ENCODE results near the gene FXYD6.
"Not testable (repeated sequence)": the region's sequence is repeated elsewhere in the genome, so short reads cannot be mapped to it uniquely, and the experiment has no call there.

FXYD6 gene, protein sequence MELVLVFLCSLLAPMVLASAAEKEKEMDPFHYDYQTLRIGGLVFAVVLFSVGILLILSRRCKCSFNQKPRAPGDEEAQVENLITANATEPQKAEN

DNA sequence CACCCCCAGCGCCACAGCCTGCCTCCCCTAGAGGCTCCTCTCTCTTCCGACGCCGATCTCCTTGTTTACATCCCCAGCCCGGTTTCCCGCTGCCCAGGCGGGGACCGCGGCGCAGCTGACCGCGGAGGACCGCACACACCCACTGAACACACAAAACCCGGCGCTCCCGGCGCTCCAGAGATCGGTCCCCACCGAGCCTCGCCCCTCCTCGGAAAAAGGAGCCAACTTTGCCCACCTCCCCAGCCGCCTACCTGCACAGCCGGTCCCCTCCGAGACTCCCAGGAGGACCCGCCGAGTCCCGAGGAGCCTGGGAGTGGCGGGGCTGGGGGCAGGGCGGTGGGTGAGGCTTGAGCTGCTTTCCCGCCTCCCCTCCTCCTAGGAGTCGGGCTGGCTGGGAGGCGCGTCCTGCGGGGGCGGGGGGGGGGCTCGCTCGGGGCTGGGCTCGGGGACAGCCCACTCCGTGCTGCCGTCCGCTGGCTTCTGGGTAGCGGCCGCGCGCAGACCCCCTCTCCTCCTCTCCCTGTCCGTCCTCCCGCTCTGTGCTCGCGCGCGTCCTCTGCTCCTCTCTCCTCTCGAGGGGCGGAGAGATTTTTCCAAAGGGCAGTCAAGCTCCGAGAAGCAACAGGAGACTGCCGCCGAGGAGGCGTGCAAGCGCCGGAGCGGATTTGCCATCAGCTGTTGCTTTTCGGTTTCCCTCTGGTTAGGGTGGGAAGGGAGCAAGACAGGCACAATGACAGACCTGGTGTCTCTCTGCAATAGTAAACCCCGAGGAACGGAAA lies at the start of gene FXYD6:
Gene FXYD6, minus strand, starts transcription at position 318 of the 779 bp plus-strand sequence. CDS start 33,882 bp downstream, outside the sequence.
- DNase-seq: peak; percentile 66

DNA sequence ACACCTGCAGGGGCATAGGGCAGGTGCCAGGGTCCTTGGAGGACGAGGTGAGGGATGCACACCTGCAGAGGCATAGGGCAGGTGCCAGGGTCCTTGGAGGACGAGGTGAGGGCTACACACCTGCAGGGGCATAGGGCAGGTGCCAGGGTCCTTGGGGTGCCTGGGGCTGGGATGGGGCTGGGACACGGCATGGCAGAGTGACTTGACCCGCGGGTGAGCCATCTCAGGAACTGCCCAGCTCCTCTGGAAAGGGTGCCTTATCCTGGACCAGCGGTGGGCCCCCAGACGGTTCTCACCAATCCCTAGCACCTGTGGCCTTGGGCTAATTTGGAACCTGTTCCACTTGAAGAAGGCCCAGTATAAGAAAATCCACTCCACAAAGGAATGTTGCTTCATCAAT lies 49.7 kb upstream of the FXYD6 start:
- not testable (repeated sequence) for DNase-seq

DNA sequence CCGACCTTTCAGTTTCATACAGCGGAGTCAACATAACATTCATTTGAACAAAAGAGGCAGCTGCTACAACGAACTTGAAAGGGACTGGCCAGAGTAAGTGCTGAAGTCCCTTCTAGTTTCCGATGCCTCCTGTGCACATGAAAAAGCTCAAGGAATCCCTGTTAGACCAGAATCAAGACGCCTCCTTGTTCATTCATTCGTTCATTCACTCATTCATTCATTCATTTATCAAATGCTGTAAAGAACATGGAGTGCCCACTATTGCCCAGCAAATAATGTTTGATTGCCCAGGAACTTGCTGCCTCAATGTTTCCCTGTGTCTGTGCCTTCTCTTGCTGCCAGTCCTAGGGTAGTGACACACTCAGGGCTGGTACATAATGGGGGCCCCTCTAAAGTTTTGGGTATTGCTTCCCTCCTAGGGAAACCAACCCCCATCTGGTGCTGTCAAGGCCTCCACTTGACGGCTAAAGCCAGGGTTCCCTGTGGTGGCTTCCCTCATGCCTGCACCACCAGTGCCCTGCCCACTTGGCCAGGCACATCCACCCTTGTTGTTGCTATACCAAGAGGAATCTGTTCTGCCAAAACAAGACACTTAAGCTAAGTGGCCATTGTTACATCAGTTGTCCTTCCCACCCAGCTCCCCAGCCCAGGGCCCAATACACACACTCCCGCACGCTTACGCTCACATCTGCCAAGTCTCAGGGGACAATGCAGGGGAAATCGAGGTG lies 48.9 kb upstream of the FXYD6 start:
- no peak for DNase-seq

DNA sequence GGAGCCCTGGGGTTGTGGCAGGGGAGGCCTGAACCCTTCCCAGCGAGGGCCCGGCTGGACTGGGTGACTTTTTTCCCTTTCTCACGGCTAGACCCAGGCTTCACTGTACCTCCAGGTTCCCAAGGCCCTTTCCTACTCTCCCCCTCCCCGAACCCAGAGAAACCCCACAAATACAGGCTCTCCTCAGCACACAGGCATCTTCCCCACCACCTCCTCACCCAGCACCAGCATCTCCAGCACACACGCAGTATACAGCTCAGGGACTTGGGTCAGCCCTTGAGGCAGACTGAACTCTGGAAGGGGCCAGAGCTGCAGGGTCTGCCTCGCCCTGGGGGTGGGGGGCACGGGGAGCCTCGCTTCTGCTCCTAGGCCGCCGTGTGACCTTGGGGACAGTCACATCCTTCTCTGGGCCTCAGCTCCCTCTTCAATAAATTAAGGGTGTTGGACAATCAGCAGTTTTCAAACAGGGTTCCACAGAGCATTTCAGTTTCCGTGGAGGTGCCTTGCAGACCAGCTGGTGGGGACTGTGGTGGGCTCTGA lies 48.2 kb upstream of the FXYD6 start:
- DNase-seq: no peak

DNA sequence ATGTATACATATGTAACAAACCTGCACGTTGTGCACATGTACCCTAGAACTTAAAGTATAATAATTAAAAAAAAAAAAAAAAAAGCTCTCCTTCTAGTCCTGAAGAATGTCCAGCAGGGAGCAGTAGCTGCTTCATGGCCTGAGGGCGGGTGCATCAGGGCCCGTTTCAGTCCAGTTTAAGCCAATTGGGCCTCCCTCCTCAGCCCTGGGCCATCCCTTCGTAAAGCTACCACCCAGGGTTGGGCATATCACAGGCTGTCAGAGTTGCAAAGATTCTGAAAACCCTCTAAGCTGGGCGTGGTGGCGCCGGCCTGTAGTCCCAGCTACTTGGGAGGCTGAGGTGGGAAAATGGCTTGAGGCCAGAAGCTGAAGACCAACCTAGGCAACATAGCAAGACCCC lies 47.3 kb upstream of the FXYD6 start:
- no peak for DNase-seq

DNA sequence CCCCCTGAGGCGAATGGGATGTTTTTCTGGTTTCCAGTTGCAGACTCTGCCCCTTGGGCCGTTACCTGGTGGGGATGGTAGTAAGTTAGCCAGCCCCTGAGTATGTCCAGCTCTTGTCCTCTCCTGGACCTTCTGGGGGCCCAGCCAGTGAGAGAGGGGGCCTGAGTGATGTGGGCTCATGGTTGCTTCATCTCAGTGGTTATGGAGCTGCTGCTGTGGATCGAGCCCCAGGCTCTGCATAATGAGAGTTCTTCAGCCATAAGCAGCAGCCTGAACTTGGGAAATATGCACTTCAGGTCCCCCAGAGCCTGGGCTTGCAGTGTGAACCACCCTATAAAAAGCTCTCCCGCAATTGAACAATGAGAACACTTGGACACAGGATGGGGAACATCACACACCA lies 46.8 kb upstream of the FXYD6 start:
- DNase-seq: no peak

DNA sequence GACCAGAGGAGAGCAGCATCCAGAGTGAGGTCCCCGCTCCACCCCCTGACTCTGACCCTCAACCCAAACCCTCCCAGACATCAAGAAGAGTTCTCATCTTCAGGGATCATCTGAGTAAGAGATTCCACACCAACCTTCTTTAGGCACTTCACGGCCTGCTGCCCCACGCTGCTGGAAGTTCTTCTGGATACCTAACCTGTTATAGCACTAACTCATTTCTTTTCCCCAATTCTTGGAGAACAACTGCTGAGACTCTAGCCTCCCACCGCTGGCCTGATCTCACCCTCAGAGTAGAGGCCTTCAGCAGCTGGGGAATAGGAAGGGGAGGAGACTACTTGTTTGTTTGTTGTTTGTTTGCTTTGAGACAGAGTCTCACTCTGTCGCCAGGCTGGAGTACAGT lies 45.4 kb upstream of the FXYD6 start:
- no peak for DNase-seq

DNA sequence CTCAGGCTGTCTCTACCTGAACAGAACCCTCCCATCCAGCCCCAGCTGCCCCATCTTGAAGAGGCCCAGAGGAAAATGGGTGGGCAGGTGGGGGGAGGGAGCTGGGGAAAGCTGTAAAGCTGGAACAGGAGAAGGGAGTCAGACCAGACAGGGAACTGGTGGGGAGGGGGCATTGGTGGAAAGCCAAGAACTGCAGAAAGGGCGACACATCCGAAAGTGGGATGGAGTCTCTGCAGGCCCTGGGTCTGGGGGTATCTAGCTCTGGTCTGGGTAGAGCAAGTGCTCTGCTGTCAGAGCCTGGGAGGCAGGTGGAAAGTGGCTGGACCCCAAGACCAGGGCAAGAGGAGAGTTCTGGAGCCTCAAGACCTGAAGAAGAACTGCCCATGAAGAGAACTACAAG lies 45.0 kb upstream of the FXYD6 start:
- DNase-seq: no peak

DNA sequence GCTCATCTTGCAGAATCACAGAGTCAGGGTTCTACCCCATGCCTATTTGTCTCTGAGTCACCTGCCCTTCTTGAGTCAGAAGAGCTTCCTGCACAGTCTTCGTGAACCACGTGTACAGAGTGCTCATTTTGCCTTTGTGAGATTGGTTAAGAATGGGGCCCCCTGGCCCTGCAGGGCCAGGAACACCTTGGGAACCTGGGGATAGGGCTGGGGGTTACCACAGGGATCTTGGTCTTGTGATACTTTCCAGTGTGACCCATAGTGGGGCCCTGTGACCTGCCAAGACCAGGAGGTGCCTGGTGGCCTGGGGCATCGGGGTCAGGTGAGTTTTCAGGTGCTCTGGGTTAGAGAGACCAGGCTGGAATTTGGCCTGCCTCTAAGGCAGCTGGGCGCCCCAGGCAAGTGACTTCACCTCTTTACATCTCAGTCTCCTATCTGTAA lies 43.3 kb upstream of the FXYD6 start:
- no peak for DNase-seq

DNA sequence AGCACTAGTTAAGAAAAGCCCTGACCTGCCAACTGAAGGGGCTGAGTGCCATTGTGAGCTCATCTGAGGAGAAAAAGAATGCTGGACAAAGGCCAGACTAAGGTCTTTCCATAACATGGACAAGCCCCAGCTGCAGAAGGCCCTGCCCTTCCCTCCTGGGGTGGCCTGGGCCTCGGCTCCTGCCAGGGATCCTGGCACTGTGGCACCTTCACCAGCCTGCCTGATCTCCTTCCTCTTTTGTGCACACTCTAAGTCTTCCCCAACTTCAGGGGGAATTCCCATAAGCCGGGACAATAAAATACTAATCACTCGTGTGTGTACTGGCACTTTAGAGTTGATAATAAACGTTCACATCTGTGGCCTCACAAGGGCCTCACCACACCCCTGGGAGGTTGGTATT lies 42.9 kb upstream of the FXYD6 start:
- DNase-seq: no peak

DNA sequence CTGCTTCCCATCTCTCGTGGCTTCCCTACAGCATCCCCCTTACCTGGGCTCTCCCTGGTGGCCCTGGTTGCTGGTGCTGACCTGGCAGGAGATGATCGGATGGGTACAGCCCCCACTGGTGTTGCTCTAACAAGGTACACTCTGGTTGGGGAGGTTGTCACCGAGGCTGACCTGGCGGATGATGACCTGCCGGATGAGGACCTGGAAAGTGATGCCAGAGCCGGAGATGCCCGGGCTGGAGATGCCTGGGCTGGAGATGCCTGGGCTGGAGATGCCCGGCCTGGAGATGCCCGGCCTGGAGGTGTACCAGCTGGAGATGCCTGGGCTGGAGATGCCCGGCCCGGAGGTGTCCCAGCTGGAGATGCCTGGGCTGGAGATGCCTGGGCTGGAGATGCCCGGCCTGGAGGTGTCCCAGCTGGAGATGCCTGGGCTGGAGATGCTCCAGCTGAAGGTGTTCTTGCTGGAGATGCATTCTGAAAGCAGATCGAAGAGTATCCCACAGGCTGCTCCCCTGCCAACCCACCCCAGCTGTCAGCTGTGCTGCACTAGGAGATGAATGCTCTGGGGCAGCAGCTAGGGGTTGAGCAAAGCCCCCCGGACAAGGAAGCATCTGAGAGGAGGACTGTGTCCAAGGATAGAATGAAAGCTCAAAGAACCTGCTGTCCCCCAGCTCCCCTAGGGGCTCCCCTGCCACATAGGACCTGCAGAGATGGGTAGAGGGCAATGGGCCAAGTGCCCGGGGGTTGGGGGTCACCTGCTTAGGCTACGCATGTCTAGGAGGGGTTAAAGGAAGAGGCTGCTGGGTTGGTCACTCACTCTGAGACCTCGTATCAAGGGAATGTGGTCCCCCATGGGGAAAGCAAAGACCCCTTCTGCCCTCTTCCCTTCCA lies 42.2 kb upstream of the FXYD6 start:
- DNase-seq: no peak

DNA sequence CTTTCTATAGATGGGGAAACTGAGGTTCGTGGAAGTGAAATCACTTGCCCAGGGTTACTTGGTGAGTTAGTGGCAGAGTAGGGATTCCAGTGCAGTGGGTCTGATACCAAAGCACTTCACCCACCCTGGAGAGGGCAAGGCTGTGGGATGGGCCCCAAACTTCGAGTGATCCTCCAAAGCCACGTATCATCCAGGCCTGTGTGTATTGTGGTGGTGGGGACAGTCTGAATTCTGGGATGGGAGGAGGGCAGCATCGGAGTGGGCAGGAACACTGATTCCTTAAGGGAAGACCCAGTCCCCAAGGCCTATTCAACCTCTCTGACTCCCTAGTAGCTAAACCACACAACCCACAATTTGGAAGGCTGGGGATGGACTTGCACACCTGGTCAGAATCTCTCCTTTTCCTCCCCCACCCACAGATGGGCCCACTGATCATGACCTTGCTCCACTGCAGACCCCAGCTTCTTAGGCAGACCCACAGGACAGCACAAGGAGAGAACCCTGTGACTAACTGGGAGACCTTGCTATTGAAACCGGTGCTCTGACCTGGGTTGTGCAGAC lies 41.2 kb upstream of the FXYD6 start:
- DNase-seq: no peak

DNA sequence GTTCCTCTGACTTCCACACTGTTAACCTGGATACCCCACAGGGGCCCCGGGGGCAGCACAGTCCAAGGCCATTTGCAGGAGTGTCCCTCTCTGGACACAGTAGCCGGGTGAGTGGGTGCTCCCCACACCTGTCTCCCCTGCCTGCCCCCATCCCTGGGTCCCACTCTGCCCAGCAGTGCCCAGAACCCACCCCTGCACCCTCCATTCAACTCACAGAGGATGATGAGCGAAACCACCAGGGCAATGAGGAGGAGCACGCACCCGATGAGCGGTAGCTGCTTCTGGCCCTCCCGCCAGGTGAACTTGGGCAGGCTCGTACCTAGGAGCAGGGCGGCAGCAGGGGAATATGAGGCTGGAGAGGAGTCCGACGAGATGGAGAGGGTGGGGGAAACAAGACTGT lies 40.5 kb upstream of the FXYD6 start:
- no peak for DNase-seq

DNA sequence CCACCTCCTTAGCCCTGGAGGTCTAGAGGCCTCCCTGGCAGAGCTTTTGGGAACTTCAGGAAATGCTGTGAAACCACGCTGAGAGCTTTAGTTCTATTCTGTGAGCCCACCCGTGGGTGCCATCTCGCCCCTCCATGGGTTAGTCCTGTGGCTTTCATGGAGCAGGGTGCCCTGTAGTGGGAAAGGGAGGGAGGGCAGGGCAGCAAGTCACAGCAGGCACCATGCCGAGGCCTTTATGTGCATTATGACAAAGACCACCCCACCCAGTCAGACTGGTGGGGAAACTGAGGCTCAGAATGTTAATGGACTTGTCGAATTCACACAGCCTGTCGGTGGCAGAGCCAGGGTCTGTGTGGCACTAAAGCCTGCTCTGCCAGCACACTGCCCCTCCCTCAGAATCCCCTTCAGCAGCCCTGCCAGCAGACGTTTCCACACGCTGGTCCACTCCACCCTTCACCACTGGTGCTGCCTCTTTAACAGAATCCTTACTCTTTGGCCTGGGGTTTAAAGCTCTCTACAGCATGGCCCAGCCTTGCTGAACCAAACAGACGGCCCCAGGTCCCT lies 39.3 kb upstream of the FXYD6 start:
- DNase-seq: no peak

DNA sequence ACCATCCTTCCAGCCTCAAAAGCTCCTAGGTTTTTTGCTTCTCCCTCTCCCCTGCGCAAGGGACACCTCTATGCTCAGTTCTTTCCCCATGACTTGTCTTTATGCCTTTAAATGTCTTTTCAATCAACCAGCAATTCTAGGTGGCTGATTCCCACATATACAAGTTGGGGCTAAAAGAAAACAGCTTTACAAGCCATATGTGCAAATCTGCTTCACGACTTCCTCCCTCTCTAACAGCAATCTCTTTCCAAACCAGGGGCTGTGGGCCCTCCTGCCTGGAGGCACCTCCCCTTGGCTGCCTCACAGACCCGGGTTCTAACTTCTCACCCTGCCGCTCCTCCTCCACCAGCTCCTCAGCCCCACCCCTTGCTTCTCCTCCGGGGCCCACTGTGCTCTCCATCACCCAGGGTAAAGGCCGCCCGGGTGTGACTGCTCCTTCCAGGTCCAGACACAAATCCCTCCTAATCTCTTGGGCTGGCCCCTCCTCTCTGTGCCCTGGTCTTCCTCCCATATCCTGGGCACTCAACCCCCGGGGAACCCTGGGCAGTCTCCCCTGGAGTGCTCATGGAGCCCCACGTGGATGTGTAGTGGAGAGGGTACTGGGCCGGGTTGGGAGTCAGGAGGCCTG lies 38.6 kb upstream of the FXYD6 start:
- DNase-seq: no peak

DNA sequence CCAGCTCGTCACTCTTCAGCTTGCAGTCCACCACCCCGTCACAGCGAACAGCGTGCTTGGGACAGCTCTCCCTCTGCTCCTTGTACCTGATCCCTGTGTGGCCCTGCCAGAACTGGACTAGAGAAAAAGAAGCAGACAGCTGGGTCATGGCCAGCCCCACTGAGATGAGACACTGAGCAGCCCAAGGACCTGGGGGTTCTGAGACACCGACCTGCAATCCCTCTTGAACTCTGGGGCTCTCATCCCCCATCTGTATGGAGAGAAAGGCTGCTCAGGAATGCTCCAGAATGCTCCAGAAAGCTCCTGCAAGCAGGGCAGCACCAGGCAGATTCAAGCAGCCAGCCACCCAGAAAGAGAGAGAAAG lies 37.9 kb upstream of the FXYD6 start:
- no peak for DNase-seq

DNA sequence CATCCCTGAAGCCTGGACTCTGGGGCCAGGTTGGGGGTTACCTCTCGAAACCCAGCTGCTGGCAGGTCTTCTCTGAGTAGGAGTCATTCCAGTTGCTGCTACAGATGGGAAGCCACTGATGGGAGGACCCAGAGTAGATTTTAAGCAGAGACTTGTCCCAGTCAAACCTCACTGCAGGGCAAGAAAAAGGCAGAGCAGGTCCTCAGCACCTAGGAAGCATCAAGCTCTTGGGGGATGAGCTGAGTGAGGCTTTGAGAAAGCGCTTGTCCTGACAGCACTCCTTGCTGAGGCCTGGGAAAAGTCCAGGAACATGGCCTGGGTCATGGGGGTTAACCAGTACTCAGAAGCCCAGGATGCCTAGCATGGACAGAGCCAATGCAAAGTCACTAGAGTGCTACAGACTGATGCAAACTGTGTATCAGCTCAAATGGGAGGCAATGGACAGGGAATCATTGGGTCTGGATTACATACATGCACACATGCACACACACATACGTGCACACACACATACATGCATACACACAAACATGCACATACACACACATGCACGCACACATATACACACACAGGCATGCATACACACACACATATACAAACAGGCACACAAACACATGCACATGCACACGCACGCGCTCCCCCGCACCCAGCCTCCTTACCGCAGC lies 37.4 kb upstream of the FXYD6 start:
- no peak for DNase-seq

DNA sequence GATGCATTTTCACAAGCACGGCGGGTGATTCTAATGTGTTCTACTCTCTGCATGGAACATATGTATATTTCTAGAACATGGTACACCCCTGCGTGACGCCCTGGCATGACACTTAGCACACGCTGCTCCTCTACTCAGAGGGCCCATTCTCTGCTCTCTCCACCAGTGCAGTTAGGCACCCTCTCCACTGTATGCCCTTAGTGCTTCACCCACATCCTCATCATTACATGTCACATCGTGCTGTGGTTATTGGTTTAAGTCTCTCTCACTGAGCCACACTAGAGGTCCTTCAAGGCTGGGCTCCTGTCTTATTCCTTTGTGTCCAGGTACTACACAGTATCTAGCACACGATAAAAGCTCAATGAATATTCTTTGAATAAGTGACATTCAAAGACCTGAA lies 36.0 kb upstream of the FXYD6 start:
- no peak for DNase-seq

DNA sequence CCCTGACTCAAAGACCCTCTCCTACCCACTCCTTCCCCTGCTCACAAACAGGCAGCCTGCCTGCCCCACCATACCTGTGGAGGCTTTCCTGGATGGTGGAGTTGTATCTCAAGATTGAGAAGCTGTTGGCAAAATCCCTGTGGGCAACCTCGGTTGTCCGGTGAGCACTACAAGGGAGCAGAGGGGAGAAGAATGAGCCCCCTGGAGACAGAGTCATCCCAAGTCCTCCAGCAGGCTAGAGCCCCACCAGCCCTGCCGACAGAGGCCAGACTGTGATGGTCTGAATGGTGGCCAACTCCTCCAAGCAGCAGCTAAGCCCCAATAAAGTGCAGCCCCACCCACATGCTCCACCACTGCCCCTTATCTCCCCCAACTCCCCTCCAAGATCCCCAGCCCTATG lies 35.2 kb upstream of the FXYD6 start:
- DNase-seq: no peak

DNA sequence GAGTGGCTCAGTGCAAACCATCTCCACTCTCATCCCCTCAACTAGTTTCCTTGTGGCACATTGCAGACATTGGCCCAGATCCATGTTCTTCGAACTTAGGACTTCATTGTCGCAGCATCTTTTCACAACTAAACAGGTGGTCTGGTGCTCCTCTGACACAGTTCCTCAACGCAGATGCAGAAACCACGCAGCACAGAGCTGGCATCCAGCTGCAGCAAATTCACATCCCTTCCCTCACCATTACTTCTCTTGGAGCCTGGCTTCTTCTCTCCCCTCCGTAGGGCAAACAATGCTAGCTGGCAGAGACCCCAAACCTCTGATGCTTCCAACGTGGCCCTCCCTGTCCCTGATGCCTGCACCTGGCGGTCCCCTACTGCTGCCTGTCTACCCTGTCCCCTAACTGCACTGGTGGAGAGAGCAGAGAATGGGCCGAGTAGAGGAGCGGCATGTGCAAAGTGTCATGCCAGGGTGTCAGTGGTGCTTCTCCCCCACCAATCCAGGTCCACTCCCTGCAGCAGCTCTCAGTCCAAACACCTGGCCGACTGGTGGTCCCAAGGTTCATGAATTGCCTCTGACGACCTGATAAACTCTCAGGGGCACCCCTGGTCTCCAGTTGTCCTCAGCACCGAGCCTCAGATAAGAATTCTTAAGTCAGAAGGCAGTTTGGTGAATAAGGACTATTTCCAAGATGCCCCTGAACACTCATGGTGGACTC lies 34.6 kb upstream of the FXYD6 start:
- DNase-seq: no peak

DNA sequence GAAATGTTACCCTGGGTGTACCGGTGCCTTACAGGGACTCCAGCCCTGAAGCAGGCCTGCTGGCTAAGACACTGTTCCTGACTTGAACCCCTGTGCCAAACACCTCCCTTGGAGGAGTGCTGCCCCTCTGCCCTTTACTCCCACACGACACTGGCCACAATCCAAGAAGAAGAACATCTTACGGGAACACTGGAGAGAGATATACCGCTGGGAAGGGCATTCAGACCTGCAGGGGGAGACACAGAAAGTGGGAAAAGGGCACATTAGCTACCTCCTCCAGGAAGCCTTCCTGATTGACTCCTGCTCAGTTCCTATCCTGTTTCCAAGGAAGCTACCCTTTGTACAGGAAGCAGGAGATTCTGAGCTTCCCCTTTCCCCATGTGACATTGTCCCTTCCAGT lies 34.1 kb upstream of the FXYD6 start:
- DNase-seq: no peak
